Ovary (tissue), 3 donors: ENCODE measurements around the gene THBS1.

Experiments
- CTCF ChIP-seq, 3 donors: fragments of 450-650 bp in 2 of 3; fragments of 200-600 bp in 1 of 3; IDR thresholded peaks; one replicate each; pipeline versions ENCODE4 v1.5.1 to v1.8.0; 2016 to 2022; ENCODE audit warnings: antibody characterized with exemption in 3 of 3, mild to moderate bottlenecking in 1 of 3
- EP300 ChIP-seq: sonication (generic); formaldehyde crosslinking; IDR thresholded peaks from one replicate; pipeline ENCODE4 v1.6.1; 2017; ENCODE audit warnings: antibody characterized with exemption
- donor health status: DM: no; HTN: no; CAD: no.

- TF ChIP-seq CTCF (IDR thresholded peaks at IDR 0.05), result no peak
- TF ChIP-seq EP300, result no peak
Observed at GRCh38 chr15:39556461-39556860, 24.4 kb upstream of the THBS1 start.
